HepG2 (cell line): ENCODE measurements around the gene ZFP62.

Experiments
- ARHGAP35 ChIP-seq: sonication (generic); formaldehyde crosslinking; IDR thresholded peaks from 2 replicates; pipeline ENCODE4 v1.9.0; 2022; ENCODE audit warnings: mild to moderate bottlenecking, inconsistent platforms, moderate library complexity, missing genetic modification reagents, borderline replicate concordance
- MYC ChIP-seq: sonication (generic); formaldehyde crosslinking; IDR thresholded peaks from 2 replicates; pipeline ENCODE4 v1.9.0; 2021; ENCODE audit warnings: missing genetic modification reagents, borderline replicate concordance
- NR2F6 ChIP-seq, 2 experiments: IDR thresholded peaks; 2 replicates each; pipeline ENCODE4 v1.6.1; 2016; ENCODE audit warnings: antibody characterized with exemption in 1 of 2, mild to moderate bottlenecking in 1 of 2
- TAF1 ChIP-seq: sonication (generic); formaldehyde crosslinking; IDR thresholded peaks from 2 replicates; pipeline ENCODE4 v1.4.0; 2020; ENCODE audit warnings: missing genetic modification reagents
- TOE1 ChIP-seq: sonication (generic); formaldehyde crosslinking; IDR thresholded peaks from 2 replicates; pipeline ENCODE4 v1.4.0; 2020; ENCODE audit warnings: mild to moderate bottlenecking, missing genetic modification reagents
- WIZ ChIP-seq: sonication (generic); formaldehyde crosslinking; IDR thresholded peaks from 2 replicates; pipeline ENCODE4 v1.5.1; 2020; ENCODE audit warnings: mild to moderate bottlenecking, missing genetic modification reagents
- ZFY ChIP-seq: sonication (generic); formaldehyde crosslinking; IDR thresholded peaks from 2 replicates; pipeline ENCODE4 v1.4.0; 2020; ENCODE audit warnings: missing genetic modification reagents
- ZNF446 ChIP-seq: sonication (generic); formaldehyde crosslinking; IDR thresholded peaks from 2 replicates; pipeline ENCODE4 v1.5.0; 2020; ENCODE audit warnings: mild to moderate bottlenecking, missing genetic modification reagents
- ZNF766 ChIP-seq: sonication (generic); formaldehyde crosslinking; IDR thresholded peaks from 2 replicates; pipeline ENCODE4 v1.5.0; 2020; ENCODE audit warnings: missing genetic modification reagents, borderline replicate concordance
- ZSCAN12 ChIP-seq: sonication (generic); formaldehyde crosslinking; IDR thresholded peaks from 2 replicates; pipeline ENCODE4 v1.9.0; 2021; ENCODE audit warnings: mild to moderate bottlenecking, missing genetic modification reagents
- TF ChIP-seq, protein P1 (sequence below), 2 experiments: IDR thresholded peaks; 2 replicates each; pipeline ENCODE4 v1.6.1; 2011 to 2012; ENCODE audit warnings: low read length in 2 of 2, borderline replicate concordance in 1 of 2, low read depth in 1 of 2, mild to moderate bottlenecking in 1 of 2, moderate library complexity in 1 of 2
- TF ChIP-seq, protein P2 (sequence below): IDR thresholded peaks from 2 replicates; pipeline ENCODE4 v1.6.1; 2012; ENCODE audit warnings: low read length, improper control_type of control experiment
- TF ChIP-seq, protein P3 (sequence below): conservative IDR thresholded peaks from 2 replicates; pipeline ENCODE4 v1.6.1; 2018; ENCODE audit warnings: missing genetic modification reagents

DNA sequence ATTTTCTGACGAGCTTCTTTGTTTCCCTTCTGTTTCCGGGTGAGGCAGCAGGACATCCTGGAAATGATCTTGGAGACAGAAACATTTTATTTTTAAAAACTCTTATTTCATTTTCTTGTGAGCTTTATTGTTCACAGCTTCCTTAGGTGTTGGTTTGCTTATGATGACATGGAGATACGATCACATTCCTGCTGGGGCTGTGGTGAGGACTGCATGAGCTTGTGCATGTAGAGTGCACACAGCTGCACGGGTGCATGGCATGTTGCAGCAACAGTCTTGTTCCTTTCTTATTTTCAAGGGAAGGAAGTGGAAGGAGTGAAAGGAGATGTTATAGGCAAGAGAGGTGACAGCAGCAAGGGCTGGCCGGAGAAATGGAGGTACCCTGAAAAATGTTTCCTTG lies 39.1 kb upstream of the ZFP62 start:
- TF ChIP-seq, protein P1, sequence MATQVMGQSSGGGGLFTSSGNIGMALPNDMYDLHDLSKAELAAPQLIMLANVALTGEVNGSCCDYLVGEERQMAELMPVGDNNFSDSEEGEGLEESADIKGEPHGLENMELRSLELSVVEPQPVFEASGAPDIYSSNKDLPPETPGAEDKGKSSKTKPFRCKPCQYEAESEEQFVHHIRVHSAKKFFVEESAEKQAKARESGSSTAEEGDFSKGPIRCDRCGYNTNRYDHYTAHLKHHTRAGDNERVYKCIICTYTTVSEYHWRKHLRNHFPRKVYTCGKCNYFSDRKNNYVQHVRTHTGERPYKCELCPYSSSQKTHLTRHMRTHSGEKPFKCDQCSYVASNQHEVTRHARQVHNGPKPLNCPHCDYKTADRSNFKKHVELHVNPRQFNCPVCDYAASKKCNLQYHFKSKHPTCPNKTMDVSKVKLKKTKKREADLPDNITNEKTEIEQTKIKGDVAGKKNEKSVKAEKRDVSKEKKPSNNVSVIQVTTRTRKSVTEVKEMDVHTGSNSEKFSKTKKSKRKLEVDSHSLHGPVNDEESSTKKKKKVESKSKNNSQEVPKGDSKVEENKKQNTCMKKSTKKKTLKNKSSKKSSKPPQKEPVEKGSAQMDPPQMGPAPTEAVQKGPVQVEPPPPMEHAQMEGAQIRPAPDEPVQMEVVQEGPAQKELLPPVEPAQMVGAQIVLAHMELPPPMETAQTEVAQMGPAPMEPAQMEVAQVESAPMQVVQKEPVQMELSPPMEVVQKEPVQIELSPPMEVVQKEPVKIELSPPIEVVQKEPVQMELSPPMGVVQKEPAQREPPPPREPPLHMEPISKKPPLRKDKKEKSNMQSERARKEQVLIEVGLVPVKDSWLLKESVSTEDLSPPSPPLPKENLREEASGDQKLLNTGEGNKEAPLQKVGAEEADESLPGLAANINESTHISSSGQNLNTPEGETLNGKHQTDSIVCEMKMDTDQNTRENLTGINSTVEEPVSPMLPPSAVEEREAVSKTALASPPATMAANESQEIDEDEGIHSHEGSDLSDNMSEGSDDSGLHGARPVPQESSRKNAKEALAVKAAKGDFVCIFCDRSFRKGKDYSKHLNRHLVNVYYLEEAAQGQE (IDR thresholded peaks at IDR 0.05; ENCODE audit: borderline replicate concordance in 1 of 2, low read depth in 1 of 2, low read length in 2 of 2), result no peak
- no peak for TF ChIP-seq ZSCAN12 (CRISPR knock-in tag)
- no peak for TF ChIP-seq ARHGAP35 (CRISPR knock-in tag)
- no peak for TF ChIP-seq ZFY (CRISPR knock-in tag)
- TF ChIP-seq, protein P2, sequence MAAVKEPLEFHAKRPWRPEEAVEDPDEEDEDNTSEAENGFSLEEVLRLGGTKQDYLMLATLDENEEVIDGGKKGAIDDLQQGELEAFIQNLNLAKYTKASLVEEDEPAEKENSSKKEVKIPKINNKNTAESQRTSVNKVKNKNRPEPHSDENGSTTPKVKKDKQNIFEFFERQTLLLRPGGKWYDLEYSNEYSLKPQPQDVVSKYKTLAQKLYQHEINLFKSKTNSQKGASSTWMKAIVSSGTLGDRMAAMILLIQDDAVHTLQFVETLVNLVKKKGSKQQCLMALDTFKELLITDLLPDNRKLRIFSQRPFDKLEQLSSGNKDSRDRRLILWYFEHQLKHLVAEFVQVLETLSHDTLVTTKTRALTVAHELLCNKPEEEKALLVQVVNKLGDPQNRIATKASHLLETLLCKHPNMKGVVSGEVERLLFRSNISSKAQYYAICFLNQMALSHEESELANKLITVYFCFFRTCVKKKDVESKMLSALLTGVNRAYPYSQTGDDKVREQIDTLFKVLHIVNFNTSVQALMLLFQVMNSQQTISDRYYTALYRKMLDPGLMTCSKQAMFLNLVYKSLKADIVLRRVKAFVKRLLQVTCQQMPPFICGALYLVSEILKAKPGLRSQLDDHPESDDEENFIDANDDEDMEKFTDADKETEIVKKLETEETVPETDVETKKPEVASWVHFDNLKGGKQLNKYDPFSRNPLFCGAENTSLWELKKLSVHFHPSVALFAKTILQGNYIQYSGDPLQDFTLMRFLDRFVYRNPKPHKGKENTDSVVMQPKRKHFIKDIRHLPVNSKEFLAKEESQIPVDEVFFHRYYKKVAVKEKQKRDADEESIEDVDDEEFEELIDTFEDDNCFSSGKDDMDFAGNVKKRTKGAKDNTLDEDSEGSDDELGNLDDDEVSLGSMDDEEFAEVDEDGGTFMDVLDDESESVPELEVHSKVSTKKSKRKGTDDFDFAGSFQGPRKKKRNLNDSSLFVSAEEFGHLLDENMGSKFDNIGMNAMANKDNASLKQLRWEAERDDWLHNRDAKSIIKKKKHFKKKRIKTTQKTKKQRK, result no peak
- TF ChIP-seq WIZ (CRISPR knock-in tag), result no peak
- no peak for TF ChIP-seq MYC (CRISPR knock-in tag)
- TF ChIP-seq TAF1, result no peak
- TF ChIP-seq ZNF766, result no peak
- TF ChIP-seq ZNF446 (CRISPR knock-in tag), result no peak
- TF ChIP-seq, protein P3, sequence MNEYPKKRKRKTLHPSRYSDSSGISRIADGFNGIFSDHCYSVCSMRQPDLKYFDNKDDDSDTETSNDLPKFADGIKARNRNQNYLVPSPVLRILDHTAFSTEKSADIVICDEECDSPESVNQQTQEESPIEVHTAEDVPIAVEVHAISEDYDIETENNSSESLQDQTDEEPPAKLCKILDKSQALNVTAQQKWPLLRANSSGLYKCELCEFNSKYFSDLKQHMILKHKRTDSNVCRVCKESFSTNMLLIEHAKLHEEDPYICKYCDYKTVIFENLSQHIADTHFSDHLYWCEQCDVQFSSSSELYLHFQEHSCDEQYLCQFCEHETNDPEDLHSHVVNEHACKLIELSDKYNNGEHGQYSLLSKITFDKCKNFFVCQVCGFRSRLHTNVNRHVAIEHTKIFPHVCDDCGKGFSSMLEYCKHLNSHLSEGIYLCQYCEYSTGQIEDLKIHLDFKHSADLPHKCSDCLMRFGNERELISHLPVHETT (CRISPR knock-in tag), result no peak
- TF ChIP-seq TOE1 (CRISPR knock-in tag), result no peak
- TF ChIP-seq NR2F6 (IDR thresholded peaks at IDR 0.05), result no peak
- no peak for TF ChIP-seq NR2F6 (CRISPR knock-in tag; IDR thresholded peaks at IDR 0.05)
